ACC112 (cell line): Measurements from ENCODE around the gene COL21A1.
A peak's percentile ranks its signal among the peaks of the same experiment; 100 is the strongest.

Source experiments
- H2AFZ ChIP-seq: fragments of 200-600 bp; sonication (generic); one replicate; pipeline ENCODE4 v1.6.0; 2017; ENCODE audit warnings: antibody characterized with exemption, low read length; ENCODE audit not compliant: unreplicated experiment
- H3K27ac ChIP-seq: fragments of 200-600 bp; sonication (generic); 2 replicates; pipeline ENCODE4 v1.5.1; 2014; ENCODE audit warnings: low read depth, mild to moderate bottlenecking, antibody characterized with exemption, low read length, moderate library complexity
- H3K27me3 ChIP-seq: fragments of 200-600 bp; sonication (generic); 2 replicates; pipeline ENCODE4 v1.6.1; 2014; ENCODE audit warnings: mild to moderate bottlenecking, antibody characterized with exemption, low read length, moderate library complexity, mixed read lengths; ENCODE audit not compliant: insufficient read depth
- H3K36me3 ChIP-seq: fragments of 200-600 bp; sonication (generic); 2 replicates; pipeline ENCODE4 v1.6.1; 2016; ENCODE audit warnings: mild to moderate bottlenecking, antibody characterized with exemption, low read length, moderate library complexity, mixed read lengths; ENCODE audit not compliant: insufficient read depth
- H3K4me1 ChIP-seq: fragments of 200-600 bp; sonication (generic); one replicate; pipeline ENCODE4 v1.6.1; 2016; ENCODE audit warnings: low read length, mixed read lengths; ENCODE audit not compliant: insufficient read depth, unreplicated experiment, control insufficient read depth
- H3K4me3 ChIP-seq: fragments of 200-600 bp; sonication (generic); 2 replicates; pipeline ENCODE4 v1.5.1; 2014; ENCODE audit warnings: mild to moderate bottlenecking, low read depth, low read length
- H3K79me2 ChIP-seq: fragments of 200-600 bp; sonication (generic); one replicate; pipeline ENCODE4 v1.6.0; 2016; ENCODE audit warnings: low read length; ENCODE audit not compliant: control insufficient read depth, unreplicated experiment, insufficient read depth

COL21A1 gene

DNA sequence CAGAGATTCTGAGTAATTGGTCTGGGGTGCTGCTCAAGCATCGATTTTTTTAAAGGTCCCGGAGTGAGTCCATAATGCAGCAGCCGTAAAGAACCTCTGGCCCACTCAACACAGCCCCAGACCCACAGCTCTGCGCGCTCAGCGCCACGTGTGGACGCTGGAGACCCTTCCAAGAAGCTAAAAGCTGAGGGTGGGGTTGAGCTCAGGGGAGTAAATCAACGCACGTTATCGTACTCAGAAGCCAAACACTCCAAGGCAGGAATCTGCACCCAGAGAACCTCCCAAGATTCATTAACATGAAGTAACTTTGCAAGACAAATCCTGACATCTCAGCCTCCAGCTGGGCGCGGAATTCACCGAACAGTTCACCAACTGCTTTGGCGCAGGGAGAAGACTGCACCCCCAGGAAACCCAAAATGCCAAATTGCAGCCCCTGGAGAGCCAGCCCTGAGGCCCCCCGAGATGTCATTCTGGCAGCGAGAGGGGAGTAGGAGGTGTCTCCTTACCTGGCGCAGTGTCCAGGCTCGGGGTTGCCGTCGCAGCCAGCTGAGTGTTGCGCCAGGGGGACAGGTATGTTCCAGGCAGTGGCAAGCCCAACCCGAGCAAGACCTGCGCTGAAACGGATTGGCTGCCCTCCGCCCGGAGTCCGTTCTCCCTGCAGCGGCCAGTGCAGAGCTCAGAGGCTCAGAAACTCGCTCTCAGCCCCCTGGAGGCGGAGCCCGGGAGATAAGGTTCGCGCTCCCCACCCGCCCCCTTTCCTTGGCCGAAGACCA is at the start of gene COL21A1:
COL21A1 (minus strand) TSS at position 700 of the 773 bp plus-strand sequence. CDS start 64,962 bp downstream, outside the sequence.
- H3K4me1 ChIP-seq, result peaks cover 24% of the 10 kb centered on the region
- peak within 1 kb of the TSS; percentile 60 for H2AFZ ChIP-seq
- no peak within 1 kb of the TSS for H3K27ac ChIP-seq
- no peaks in the 10 kb centered on the region for H3K79me2 ChIP-seq
- no peaks in the 10 kb centered on the region for H3K36me3 ChIP-seq
- 0 out of 2 replicates have a peak, but pooled peaks cover 3% of the 10 kb centered on the region for H3K27me3 ChIP-seq
- H3K4me3 ChIP-seq, result peak within 1 kb of the TSS; percentile 74

DNA sequence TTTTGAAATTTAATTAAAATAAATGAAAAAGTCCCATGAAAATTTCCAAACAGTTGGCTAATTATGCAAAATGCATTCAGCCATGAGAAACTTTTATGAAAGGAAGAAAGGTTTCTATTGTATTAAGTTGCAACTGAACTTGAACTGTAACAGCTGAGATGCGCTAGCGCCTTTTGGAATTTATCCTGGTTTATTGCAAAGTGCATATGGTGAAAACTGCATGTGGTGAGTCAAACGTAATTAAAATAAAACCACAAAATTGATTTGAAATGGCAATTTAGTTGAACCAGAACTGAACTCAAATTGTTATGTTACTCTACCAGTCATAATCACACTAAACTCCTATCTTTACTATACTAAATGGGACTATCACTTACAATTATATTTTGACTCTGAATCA is 46.4 kb upstream of the COL21A1 start:
- H3K79me2 ChIP-seq, result no peaks in the 10 kb centered on the region

DNA sequence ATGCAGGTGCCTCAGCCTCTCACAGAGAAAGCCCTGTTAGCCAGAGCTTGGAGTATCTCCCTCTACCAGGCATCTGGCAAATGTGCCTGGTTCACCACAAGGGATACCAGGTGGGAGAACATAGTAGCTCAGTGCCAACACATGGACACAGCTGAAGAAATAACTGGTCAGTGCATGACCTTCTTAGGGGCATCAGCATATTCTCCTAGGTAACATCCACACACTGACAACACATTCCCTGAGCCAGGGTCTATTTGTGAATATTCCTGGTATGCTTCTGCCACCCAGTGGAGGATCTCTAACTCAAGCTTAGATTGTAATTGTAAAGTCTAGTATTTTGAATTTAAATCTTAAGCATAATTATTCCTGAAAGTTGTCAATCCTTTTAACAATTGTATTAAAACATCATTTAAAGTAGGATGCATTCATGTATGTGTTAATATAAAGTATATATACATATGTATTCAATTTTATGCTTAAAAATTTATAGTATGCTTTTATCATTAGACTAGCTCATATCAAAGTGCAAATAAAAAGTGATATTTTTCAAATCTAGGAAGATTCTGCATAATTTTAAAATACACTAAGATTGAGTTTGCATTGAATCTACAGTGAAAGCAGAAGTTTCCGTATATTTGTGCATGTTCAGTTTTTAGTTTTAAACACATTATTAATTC is 45.3 kb upstream of the COL21A1 start:
- H2AFZ ChIP-seq, result no peak overlapping the region
- no peaks in the 10 kb centered on the region for H3K79me2 ChIP-seq
- no peaks in the 10 kb centered on the region for H3K36me3 ChIP-seq
- no peak overlapping the region for H3K4me3 ChIP-seq
- peaks cover 16% of the 10 kb centered on the region for H3K4me1 ChIP-seq
- no peaks in the 10 kb centered on the region for H3K27me3 ChIP-seq
- no peak overlapping the region for H3K27ac ChIP-seq

More for the DNA sequence above, 46.4 kb upstream of the COL21A1 start:
- Histone ChIP-seq H3K36me3 (no peaks in the 10 kb centered on the region), H3K27ac (no peak overlapping the region), H3K27me3 (no peaks in the 10 kb centered on the region), H2AFZ (no peak overlapping the region), H3K4me1 (peaks cover 26% of the 10 kb centered on the region), H3K4me3 (no peak overlapping the region)

DNA sequence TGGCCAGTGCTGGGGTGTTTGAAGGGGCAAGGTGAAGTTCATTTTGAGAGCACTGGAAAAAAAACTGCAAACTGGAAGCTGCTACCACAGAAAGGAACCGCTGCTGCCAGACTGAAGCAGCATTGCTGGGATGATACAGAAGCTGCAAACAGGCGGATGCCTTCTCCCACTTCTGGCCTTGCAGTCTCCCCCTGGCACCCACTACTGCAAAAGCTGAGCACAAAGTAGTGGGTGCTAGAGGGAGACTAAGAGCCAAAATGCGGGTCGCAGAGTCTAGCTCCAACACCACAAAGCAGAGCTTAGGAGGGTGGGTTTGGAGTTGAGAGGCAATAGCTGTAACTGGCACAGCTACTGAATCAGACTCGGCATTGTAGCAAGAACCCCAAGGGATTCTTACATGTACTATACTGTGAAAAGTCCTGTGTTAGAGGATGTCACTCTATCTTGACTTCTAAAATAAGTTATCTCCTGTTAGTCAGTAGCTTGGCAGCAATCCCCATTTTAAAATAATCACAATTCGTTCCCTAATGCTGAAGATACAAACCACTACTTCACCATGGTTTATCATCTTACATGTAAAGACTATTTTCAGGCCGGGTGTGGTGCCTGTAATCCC is 44.0 kb upstream of the COL21A1 start:
- Histone ChIP-seq H3K27ac (no peak overlapping the region), H3K79me2 (no peaks in the 10 kb centered on the region), H3K27me3 (no peaks in the 10 kb centered on the region), H2AFZ (peak overlapping the region; percentile 29), H3K4me3 (no peak overlapping the region), H3K36me3 (no peaks in the 10 kb centered on the region), H3K4me1 (peaks cover 6% of the 10 kb centered on the region)

DNA sequence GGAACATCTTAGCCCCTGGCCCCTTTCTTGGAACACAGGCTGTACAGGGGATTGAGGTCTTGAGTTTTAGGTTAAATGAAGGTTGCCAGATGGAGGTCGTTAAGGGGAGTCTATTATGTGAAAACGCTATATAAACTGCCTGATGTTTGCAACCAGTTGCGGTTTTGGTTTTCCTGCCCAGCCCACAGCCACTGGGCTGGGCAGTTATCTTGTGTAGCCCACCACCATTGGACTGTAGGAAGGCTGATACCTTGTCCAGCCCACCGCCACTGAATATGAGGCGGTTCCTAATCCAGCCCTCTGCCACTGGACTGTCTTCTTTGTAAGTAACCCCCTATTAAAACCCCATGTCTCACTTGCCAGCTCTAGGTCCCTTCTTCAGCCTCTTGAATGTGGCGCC is 42.3 kb upstream of the COL21A1 start:
- Histone ChIP-seq H3K4me1 (peaks cover 6% of the 10 kb centered on the region), H3K36me3 (no peaks in the 10 kb centered on the region), H3K27ac (no peak overlapping the region), H3K4me3 (no peak overlapping the region), H3K79me2 (no peaks in the 10 kb centered on the region), H2AFZ (no peak overlapping the region), H3K27me3 (no peaks in the 10 kb centered on the region)

DNA sequence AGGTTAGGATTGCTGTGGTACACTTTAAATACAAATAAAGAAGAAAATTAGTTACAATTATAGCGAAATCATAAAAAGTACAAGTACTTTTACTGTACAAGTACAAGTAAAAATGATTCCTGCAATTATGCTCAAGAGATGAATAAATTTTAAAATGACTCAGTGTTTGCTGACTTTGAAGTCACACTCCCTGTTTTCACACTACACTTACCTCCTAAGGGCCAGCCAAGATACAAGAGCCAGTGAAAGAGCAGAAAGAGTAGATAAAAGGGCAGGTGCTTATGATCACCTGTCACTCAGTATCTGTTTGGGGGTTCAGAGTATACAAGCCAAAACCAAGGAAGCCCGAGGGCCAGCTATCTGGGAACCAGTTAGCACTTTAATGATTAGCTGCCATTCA is 41.0 kb upstream of the COL21A1 start:
- H3K27me3 ChIP-seq, result no peaks in the 10 kb centered on the region
- H3K79me2 ChIP-seq, result no peaks in the 10 kb centered on the region
- H3K4me1 ChIP-seq, result peaks cover 6% of the 10 kb centered on the region
- no peak overlapping the region for H2AFZ ChIP-seq
- H3K4me3 ChIP-seq, result no peak overlapping the region
- no peak overlapping the region for H3K27ac ChIP-seq
- no peaks in the 10 kb centered on the region for H3K36me3 ChIP-seq

DNA sequence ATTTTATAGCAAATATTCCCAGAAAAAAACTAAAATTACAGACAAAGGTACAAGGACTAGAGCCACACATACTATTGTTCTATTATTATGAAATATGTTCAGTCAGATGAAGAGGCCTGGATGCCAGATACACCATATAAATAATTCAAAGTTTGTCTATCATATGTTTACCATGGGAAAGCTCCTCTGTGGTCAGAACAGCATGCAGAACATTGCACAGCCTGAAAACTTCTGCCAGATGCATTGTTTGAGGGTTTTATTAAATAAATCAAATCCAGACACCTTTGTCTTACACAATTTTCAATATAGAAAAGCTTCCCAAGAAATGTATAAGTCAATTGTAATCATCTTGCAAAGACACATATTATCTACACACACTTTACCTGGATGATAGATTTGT is 35.0 kb upstream of the COL21A1 start:
- Histone ChIP-seq H3K79me2 (no peaks in the 10 kb centered on the region), H3K27me3 (no peaks in the 10 kb centered on the region), H3K4me3 (no peak overlapping the region), H3K4me1 (peaks cover 4% of the 10 kb centered on the region), H2AFZ (no peak overlapping the region), H3K27ac (no peak overlapping the region), H3K36me3 (no peaks in the 10 kb centered on the region)

DNA sequence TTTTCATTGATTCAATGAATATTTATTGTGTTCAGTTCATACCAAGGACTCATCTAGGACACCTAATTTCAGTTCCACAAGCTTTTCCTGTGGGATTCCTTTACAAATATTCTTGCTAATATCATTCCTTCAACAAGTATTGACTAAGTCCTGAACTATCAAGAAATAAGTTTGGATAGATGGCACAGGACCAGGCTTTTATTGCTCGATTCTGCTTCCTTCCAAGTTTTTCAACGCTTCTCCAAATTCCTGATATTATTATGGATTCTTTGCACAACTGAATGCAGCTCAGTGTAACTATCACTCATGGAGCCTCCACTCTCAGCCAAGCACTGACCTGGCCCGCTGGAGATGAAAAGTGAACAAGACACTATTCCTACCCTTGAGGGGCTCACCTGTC is 32.7 kb upstream of the COL21A1 start:
- H2AFZ ChIP-seq, result no peak overlapping the region
- no peaks in the 10 kb centered on the region for H3K79me2 ChIP-seq
- no peak overlapping the region for H3K4me3 ChIP-seq
- H3K36me3 ChIP-seq, result no peaks in the 10 kb centered on the region
- H3K27ac ChIP-seq, result no peak overlapping the region
- no peaks in the 10 kb centered on the region for H3K27me3 ChIP-seq
- peaks cover 4% of the 10 kb centered on the region for H3K4me1 ChIP-seq

DNA sequence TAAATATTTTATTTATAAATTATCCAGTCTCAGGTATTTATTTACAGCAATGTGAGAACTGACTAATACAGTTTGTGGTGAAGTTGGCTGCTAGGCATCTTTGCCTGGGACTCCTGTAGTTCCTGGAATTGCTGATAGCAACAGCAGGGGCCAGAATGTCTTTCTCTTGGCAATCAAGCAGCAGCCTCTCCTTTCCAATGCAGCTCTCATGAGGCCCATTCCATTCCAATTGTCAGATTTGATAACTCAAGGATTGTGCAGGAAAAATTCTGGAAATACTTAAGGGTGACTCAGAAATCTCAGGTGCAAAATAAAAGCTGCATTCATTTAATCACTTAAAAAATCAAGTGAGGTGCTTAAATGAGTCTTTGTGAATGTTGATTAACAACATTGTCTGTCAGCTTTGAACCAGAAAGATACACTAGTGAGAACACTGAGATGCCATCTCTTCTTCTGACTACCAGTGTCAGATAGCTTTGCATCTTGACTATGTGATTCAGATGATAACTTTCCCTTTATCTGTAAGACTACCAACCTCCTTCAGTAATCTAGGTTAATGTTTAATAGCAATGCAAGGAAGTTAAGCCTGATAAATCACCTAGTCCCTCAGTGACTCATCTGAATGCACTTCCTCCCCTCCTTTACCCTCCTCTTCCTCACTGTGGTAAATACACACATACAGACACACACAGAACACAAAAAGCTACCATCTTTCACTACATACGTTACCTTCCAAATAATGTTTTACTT is 32.1 kb upstream of the COL21A1 start:
- Histone ChIP-seq H2AFZ (no peak overlapping the region), H3K79me2 (no peaks in the 10 kb centered on the region), H3K36me3 (no peaks in the 10 kb centered on the region), H3K27ac (no peak overlapping the region), H3K27me3 (no peaks in the 10 kb centered on the region), H3K4me1 (peaks cover 4% of the 10 kb centered on the region), H3K4me3 (no peak overlapping the region)

DNA sequence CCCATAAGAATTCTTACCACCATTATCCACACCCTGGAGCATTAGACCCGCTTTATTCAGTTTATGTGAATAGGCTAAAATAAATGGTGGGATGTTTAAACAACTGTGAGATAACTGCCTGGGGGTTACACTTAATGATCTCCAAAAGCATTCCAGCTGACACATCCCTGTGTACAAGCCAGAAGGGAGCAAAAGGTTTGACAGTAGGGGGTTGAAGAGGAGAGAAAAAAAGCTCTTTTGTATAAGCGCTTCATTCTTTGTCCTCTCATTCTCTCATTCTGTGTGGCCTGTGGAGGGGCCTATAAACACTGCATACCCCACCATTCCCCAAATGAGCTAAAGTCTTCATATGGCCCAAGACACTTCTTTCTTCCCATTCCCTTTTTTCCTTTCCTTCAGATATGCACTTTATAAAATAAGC is 30.8 kb upstream of the COL21A1 start:
- no peak overlapping the region for H3K27ac ChIP-seq
- H3K27me3 ChIP-seq, result no peaks in the 10 kb centered on the region
- no peak overlapping the region for H2AFZ ChIP-seq
- no peaks in the 10 kb centered on the region for H3K79me2 ChIP-seq
- H3K4me1 ChIP-seq, result peaks cover 4% of the 10 kb centered on the region
- H3K36me3 ChIP-seq, result no peaks in the 10 kb centered on the region
- H3K4me3 ChIP-seq, result no peak overlapping the region
